ENCODE results near the gene ATRN.

DNA sequence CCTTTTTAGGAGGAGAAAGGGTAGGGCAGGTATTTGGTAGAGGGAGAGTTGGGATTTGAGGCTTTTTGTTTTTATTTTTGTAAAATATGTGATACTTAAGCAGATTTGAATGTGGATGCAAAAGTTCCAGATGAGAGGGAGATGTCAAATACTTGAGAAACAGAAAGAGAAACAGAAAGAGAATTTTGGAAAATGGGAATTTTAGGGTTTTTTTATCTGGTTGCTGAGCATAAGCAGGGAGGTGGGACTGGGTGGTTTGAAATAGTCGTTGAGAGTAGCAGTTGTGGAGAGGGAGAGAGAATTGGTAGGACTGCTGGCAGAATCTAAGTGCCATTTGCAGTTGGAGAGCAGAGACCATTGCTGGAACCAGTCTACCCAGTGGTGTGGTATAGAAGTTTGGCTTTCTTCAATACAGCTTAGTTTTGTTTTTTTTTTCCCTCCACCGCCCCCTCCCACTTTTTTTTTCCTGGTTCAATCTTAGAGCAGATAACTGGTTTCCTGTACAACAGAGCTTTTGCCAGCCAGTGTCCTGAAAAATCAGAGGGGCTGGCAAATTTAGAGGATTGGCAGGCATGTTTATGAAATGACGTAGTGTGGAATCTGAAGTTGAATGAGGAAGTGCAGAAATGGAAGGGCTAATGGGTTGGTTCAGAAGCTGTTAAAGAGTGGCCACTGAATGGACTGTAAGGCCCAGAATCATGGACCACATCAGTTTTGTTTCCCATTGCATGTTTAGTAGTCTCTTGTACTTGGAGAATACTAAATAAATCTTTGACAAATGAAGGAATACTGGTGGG, 68.7 kb downstream of the ATRN start:
- no peak for TF ChIP-seq CTCF (IDR thresholded peaks at IDR 0.05 in 4 of 5, conservative IDR thresholded peaks at IDR 0.05 in 1 of 5)
- no peak for TF ChIP-seq POLR2A (IDR thresholded peaks at IDR 0.05)
